ENCODE data around the gene KDF1.

GRCh38 chr1:26994020-26994786 lies 33.9 kb upstream of the KDF1 start:
- TF ChIP-seq FOXA1 (IDR thresholded peaks at IDR 0.05) = no peak
- no peak for TF ChIP-seq BHLHE40 (IDR thresholded peaks at IDR 0.05; ENCODE audit: borderline replicate concordance)
- TF ChIP-seq ARNT (IDR thresholded peaks at IDR 0.05) = no peak
- no peak for TF ChIP-seq SUZ12 (IDR thresholded peaks at IDR 0.05)
- TF ChIP-seq L3MBTL2 (conservative IDR thresholded peaks at IDR 0.05) = no peak
- TF ChIP-seq FOXM1 (IDR thresholded peaks at IDR 0.05; ENCODE audit: borderline replicate concordance) = no peak
- no peak for TF ChIP-seq FOXK2 (IDR thresholded peaks at IDR 0.05)
- no peak for TF ChIP-seq ZNF384 (IDR thresholded peaks at IDR 0.05)

Measured in HEK293T (cell line).